ENCODE results near the gene MGAT4B. TPM values are rescaled to one million over a fixed set of nuclear protein-coding genes. Genes with fewer than 3 reads are reported as not detected.

The MGAT4B gene
- total RNA-seq, 2 donors from 2014 or later: 137 to 168 TPM

DNA sequence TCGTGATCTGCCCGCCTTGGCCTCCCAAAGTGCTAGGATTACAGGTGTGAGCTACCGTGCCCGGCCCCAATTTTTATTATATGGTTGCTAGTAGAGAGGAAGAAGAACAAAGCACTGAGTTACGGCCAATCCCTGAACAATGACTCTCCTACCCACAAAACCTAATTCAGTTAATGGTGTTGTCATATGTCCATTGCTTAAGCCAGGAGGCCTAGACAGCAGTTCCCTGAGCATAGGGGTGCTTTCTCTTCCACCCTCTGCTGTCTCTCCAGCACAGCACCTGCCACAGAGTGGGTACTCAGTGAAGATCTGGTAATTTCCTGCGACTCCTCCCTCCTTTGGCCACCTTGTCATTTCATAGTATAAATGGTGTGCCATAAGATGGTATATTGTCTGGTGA is 34.3 kb downstream of the MGAT4B start:
- Mint-ChIP-seq H3K36me3 (ENCODE audit: low read depth) (no peaks in the 10 kb centered on the region), H3K27ac (peak overlapping the region; percentile 51), H3K27me3 (no peaks in the 10 kb centered on the region), H3K4me3 (no peak overlapping the region), H3K4me1 (peaks cover 2% of the 10 kb centered on the region)
- DNase-seq (no peak), ATAC-seq (no peak)
- no peaks in the 10 kb centered on the region for H3K9me3 ChIP-seq (ENCODE audit: control insufficient read depth, low read length, poor library complexity, severe bottlenecking)

DNA sequence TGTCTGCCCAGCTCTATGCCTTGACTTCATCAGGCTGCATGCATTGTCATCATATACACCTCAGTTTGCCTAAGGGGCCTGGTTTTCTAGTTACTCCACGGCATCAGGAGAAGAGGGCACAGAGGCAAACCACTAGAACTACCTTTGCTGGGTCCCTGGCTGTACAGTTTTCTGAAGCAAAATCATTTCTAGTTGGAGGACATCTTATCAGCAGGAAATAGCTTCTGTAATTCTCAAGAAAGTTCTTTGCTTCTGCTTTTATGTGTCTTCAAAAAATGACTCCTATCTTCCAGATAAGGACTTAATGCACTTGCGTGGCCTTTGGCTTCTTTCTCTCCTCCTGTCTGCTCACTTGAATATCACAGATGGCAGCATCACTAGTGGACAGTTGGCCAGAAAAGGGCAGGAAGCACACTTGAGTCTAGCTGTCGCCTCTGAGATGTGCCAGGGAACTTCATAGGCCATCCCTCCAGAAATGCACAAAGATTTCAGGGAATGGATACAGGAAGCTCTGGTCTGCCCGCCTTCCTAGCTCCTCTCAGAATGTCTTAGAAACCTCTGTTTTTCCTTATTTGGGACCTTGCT is 35.3 kb downstream of the MGAT4B start:
- Mint-ChIP-seq H3K27me3 (no peaks in the 10 kb centered on the region), H3K4me3 (no peak overlapping the region), H3K27ac (peak overlapping the region; percentile 51), H3K36me3 (ENCODE audit: low read depth) (no peaks in the 10 kb centered on the region), H3K4me1 (peaks cover 2% of the 10 kb centered on the region)
- no peak for DNase-seq
- ATAC-seq: no peak
- no peaks in the 10 kb centered on the region for H3K9me3 ChIP-seq (ENCODE audit: control insufficient read depth, low read length, poor library complexity, severe bottlenecking)

DNA sequence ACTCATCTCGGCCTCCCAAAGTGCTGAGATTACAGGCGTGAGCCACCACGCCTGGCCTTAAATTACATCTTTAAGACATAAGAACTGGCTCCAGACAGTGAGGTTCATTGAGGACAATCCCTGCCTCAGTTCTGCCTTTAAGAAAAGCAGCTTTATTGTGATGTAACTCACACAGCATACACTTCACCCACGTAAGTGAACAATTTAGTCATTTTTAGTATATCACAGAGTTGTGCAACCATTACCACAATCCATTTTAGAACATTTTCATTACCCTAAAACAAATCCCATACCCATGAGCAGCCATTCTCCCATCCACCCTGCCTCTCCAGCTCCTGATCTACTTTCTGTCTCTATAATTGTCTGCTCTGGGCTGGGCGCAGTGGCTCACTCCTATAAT is 36.9 kb downstream of the MGAT4B start:
- no peak for ATAC-seq
- no peaks in the 10 kb centered on the region for H3K36me3 Mint-ChIP-seq (ENCODE audit: low read depth)
- H3K27me3 Mint-ChIP-seq: no peaks in the 10 kb centered on the region
- H3K9me3 ChIP-seq (ENCODE audit: control insufficient read depth, low read length, poor library complexity, severe bottlenecking): no peaks in the 10 kb centered on the region
- H3K27ac Mint-ChIP-seq: no peak overlapping the region
- H3K4me1 Mint-ChIP-seq: peaks cover 2% of the 10 kb centered on the region
- H3K4me3 Mint-ChIP-seq: no peak overlapping the region
- DNase-seq: no peak

DNA sequence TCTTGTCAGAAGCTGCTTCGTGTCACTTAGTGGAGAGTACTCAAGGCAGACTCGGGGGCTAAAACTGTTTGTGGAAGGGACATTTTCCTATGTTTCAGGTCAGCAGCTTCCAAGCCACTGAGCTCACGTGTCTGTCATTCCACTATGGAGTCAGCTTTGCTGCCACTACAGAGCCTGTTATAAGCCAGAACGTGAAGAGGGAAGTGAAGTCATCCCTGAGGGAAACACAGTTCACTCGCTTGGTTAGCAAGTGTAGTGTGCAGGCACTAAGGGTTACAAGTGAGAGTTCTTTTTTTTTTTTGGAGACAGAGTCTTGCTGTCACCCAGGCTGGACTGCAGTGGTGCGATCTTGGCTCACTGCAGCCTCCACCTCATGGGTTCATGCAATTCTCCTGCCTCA is 37.4 kb downstream of the MGAT4B start:
- no peak for DNase-seq
- no peak overlapping the region for H3K4me3 Mint-ChIP-seq
- H3K4me1 Mint-ChIP-seq: no peaks in the 10 kb centered on the region
- no peak for ATAC-seq
- H3K9me3 ChIP-seq (ENCODE audit: control insufficient read depth, low read length, poor library complexity, severe bottlenecking): no peaks in the 10 kb centered on the region
- H3K27ac Mint-ChIP-seq: no peak overlapping the region
- no peaks in the 10 kb centered on the region for H3K27me3 Mint-ChIP-seq
- H3K36me3 Mint-ChIP-seq (ENCODE audit: low read depth): no peaks in the 10 kb centered on the region

DNA sequence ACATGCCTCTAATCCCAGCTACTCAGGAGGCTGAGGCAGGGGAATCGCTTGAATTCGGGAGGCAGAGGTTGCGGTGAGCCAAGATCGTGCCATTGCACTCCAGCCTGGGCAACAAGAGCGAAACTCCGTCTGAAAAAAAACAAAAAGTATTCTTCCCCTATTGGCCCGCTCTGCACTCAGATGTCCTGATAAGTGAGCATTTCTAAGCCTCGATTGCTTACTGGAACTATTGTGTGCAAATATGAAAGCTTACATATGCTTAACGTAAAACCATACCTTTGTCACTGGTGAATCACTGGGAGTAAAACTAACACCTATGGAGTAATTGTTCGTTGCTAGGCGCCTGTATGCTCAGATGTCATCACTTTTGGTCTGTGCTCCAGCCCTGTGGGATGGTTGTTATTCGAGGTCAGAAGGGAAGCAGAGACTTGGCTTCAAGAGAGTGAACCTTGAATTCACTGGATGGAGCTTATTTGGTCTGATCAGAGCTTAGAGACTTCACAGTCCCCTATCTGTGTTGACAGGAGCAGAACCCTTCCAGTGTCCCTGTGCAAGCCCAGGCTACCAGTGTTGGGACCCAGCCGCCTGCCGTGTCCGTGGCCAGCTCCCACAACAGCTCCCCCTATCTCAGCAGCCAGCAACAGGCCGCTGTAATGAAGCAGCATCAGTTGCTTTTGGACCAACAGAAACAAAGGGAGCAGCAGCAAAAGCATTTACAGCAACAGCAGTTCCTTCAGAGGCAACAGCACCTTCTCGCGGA is 38.2 kb downstream of the MGAT4B start:
- peak overlapping the region; percentile 16 for H3K27ac Mint-ChIP-seq
- no peak for DNase-seq
- H3K4me1 Mint-ChIP-seq: peaks cover 5% of the 10 kb centered on the region
- H3K9me3 ChIP-seq (ENCODE audit: control insufficient read depth, low read length, poor library complexity, severe bottlenecking): no peaks in the 10 kb centered on the region
- H3K36me3 Mint-ChIP-seq (ENCODE audit: low read depth): no peaks in the 10 kb centered on the region
- no peak for ATAC-seq
- no peaks in the 10 kb centered on the region for H3K27me3 Mint-ChIP-seq
- no peak overlapping the region for H3K4me3 Mint-ChIP-seq

DNA sequence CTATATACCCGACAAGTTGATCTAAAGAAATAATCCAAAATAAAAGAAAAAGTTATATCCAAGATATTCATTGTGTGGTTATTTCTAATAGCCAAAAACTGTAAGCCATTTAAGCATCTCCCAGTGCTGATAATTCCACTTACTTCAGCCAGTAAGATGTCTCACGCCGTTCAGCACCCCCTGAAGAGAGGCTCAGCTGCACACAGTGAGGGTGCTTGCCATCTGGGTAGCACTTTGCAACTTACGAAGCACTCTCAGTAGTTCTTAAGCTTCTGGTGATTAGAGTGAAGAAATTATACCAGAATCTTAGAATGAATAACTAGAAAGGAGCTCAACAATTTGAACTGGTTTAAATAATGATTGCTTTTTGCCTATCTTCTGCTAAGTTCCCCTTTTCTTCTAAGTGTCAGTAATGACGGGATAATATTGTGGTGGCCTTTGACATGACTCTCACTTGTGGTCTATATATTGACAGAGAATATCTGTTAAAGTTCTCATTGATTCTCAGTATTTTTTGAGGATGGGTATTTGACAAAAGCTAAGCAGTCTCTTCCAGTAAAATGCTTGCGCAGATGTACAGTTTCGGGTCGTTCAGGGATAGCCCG is 39.1 kb downstream of the MGAT4B start:
- DNase-seq: no peak
- H3K9me3 ChIP-seq (ENCODE audit: control insufficient read depth, low read length, poor library complexity, severe bottlenecking): no peaks in the 10 kb centered on the region
- no peaks in the 10 kb centered on the region for H3K27me3 Mint-ChIP-seq
- H3K4me1 Mint-ChIP-seq: peaks cover 10% of the 10 kb centered on the region
- H3K27ac Mint-ChIP-seq: peak overlapping the region; percentile 16
- no peaks in the 10 kb centered on the region for H3K36me3 Mint-ChIP-seq (ENCODE audit: low read depth)
- ATAC-seq: no peak
- no peak overlapping the region for H3K4me3 Mint-ChIP-seq

DNA sequence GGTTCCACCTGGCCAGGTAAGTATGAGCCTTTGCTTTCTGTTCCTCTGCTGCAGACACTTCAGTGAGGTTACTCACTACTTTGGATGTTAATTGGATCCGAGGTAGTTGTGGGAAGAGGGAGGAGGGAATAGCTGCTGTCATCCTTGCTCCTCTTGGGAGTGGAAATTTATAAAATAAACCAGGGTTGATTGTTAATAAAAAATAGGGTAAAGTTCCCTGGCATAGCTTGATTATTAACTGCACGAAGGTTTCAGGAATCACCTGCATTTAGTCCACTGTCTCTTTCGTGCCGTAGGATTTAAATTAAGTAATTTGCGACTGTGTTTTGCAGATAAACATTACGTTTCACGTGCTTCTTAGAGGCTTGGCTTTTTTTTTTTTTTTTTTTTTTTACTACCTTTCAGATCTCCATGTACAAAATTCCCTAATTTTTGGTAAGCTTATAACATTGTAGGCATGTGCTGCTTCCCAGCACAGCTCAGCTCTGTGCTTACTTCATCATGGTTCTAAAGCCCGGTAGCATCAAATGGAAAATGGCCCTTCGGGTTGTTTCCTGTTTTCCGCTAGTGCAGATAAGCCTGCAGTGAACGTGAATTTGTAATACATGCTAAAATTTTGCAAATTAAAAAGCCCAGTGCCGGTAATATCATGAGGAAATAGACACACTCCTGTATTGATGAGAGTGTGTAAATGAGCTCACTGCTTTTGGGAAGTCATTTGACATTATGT is 39.8 kb downstream of the MGAT4B start:
- no peaks in the 10 kb centered on the region for H3K27me3 Mint-ChIP-seq
- DNase-seq: no peak
- peaks cover 17% of the 10 kb centered on the region for H3K4me1 Mint-ChIP-seq
- no peaks in the 10 kb centered on the region for H3K9me3 ChIP-seq (ENCODE audit: control insufficient read depth, low read length, poor library complexity, severe bottlenecking)
- H3K4me3 Mint-ChIP-seq: no peak overlapping the region
- ATAC-seq: no peak
- H3K36me3 Mint-ChIP-seq (ENCODE audit: low read depth): no peaks in the 10 kb centered on the region
- H3K27ac Mint-ChIP-seq: no peak overlapping the region

DNA sequence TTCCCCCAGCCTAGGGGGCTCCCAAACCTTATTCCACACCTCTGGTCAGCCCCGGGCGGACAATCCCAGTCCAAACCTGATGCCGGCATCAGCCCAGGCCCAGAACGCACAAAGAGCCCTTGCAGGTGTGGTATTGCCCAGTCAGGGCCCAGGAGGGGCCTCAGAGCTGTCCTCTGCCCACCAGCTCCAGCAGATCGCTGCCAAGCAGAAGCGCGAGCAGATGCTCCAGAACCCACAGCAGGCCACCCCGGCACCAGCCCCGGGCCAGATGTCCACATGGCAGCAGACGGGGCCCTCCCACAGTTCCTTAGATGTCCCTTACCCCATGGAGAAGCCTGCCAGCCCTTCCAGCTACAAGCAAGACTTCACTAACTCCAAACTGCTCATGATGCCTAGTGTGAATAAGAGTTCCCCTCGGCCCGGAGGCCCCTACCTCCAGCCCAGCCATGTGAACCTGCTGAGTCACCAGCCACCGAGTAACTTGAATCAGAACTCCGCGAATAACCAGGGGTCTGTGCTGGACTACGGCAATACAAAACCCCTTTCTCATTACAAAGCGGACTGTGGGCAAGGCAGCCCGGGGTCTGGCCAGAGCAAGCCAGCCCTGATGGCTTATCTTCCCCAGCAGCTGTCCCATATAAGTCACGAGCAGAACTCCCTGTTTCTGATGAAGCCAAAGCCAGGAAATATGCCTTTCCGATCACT is 40.5 kb downstream of the MGAT4B start:
- Mint-ChIP-seq H3K27ac (peak overlapping the region; percentile 43), H3K4me1 (peaks cover 21% of the 10 kb centered on the region), H3K27me3 (no peaks in the 10 kb centered on the region), H3K36me3 (ENCODE audit: low read depth) (no peaks in the 10 kb centered on the region), H3K4me3 (no peak overlapping the region)
- DNase-seq (no peak), ATAC-seq (no peak)
- H3K9me3 ChIP-seq (ENCODE audit: control insufficient read depth, low read length, poor library complexity, severe bottlenecking): no peaks in the 10 kb centered on the region

DNA sequence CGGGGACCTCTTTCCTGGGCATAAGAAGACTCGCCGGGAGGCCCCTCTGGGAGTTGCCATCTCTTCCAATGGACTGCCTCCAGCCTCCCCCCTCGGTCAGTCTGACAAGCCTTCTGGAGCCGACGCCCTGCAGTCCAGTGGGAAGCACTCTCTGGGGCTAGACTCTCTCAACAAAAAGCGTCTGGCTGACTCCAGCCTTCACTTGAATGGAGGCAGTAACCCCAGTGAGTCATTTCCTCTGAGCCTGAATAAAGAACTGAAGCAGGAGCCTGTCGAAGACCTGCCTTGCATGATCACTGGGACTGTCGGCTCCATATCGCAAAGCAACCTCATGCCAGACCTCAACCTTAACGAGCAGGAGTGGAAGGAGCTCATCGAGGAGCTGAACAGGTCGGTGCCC is 41.3 kb downstream of the MGAT4B start:
- DNase-seq (no peak), ATAC-seq (no peak)
- Mint-ChIP-seq H3K4me3 (no peak overlapping the region), H3K27ac (no peak overlapping the region), H3K4me1 (peaks cover 24% of the 10 kb centered on the region), H3K36me3 (ENCODE audit: low read depth) (no peaks in the 10 kb centered on the region), H3K27me3 (no peaks in the 10 kb centered on the region)
- H3K9me3 ChIP-seq (ENCODE audit: control insufficient read depth, low read length, poor library complexity, severe bottlenecking): no peaks in the 10 kb centered on the region

DNA sequence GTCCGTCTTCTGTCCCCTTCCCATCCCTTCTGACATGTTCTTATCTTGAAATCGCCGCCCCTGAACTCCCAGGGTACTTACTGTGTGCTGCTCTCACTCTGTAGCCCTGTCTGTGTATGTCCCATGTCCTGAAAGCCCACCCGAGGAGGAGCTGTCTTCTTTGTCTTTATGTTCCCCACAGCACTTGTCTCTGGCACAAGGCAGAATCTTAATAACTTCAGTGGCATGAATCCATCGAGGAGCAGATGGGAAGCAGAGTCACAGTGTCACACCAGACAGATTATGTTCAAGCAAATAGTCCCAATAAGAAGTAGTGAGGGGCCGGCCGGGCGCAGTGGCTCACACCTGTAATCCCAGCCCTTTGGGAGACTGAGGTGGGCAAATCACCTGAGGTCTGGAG is 42.6 kb downstream of the MGAT4B start:
- Mint-ChIP-seq H3K36me3 (ENCODE audit: low read depth) (peaks cover 2% of the 10 kb centered on the region), H3K27ac (no peak overlapping the region), H3K4me1 (peaks cover 37% of the 10 kb centered on the region), H3K4me3 (no peak overlapping the region), H3K27me3 (no peaks in the 10 kb centered on the region)
- DNase-seq (no peak), ATAC-seq (no peak)
- no peaks in the 10 kb centered on the region for H3K9me3 ChIP-seq (ENCODE audit: control insufficient read depth, low read length, poor library complexity, severe bottlenecking)

DNA sequence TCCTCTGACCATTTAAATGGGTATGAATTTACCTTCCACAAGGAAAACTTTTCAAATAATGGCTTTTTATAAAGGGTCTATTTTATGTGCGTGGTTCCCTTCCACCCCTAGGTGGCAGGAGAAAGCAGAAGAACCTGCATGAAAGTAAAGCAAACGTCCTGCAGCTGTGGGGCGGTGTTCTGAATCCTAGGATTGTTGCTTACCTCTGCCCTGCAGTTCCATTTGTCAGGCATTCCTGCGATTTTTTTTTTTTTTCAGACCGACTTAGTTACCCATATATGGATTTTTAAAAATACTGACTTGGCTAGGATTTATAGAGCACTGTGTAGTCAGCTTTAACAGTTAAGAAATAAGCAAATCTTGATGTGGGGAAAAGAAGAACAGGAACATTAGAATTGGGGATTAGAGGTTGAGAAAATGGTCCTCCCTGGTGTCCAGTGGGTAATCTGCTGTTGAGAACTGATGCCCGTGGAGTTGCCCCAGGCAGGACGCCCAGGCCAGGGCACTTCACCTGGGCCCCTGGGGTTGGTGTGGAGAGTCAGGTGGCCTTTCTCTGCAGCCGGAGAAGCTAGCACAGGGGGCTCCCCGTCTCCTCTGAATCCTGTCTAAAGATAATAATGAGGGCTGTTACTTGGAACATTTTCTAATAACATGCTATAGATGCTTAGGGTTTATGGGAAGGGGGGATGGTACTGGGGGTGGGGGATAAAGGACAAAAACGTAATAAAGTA is 43.3 kb downstream of the MGAT4B start:
- no peaks in the 10 kb centered on the region for H3K27me3 Mint-ChIP-seq
- peaks cover 39% of the 10 kb centered on the region for H3K4me1 Mint-ChIP-seq
- DNase-seq (peak; percentile 20 to 33 (median 22)), ATAC-seq (peak; percentile 70)
- H3K27ac Mint-ChIP-seq: no peak overlapping the region
- no peaks in the 10 kb centered on the region for H3K9me3 ChIP-seq (ENCODE audit: control insufficient read depth, low read length, poor library complexity, severe bottlenecking)
- peaks cover 2% of the 10 kb centered on the region for H3K36me3 Mint-ChIP-seq (ENCODE audit: low read depth)
- no peak overlapping the region for H3K4me3 Mint-ChIP-seq

DNA sequence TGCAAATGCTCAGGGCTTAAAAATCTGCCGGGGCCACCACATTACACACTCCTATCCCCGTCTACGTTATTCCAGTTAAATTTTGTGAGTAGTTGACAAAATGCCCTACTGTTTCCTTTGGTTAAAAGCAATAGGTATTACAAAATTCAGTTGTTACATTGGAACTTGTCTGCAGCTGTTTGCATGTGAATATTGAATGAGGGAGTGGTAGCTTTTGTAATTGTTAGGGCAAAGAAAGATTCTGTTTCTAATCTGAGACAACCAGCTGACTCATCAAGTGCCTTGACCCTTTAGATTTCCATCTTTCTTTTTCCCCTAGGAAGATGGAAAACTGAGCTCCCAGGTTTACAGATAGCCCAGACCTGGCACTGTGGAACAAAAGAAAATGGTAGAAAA is 43.9 kb downstream of the MGAT4B start:
- H3K4me3 Mint-ChIP-seq: no peak overlapping the region
- ATAC-seq (no peak), DNase-seq (no peak)
- H3K27ac Mint-ChIP-seq: no peak overlapping the region
- peaks cover 2% of the 10 kb centered on the region for H3K36me3 Mint-ChIP-seq (ENCODE audit: low read depth)
- no peaks in the 10 kb centered on the region for H3K27me3 Mint-ChIP-seq
- H3K9me3 ChIP-seq (ENCODE audit: control insufficient read depth, low read length, poor library complexity, severe bottlenecking): no peaks in the 10 kb centered on the region
- H3K4me1 Mint-ChIP-seq: peaks cover 39% of the 10 kb centered on the region
